ENCODE results near the gene PEPD.

- TF ChIP-seq CTCF (IDR thresholded peaks at IDR 0.05) (no peak), POLR2A (IDR thresholded peaks at IDR 0.05) (no peak)
Observed at GRCh38 chr19:33393286-33394005, 128.1 kb downstream of the PEPD start.
